IPS-11a (cell line): ENCODE data around the gene KRT7.

ENCODE experiments used
- H3K4me3 ChIP-seq: one replicate; pipeline ENCODE4 v1.5.1; 2013; ENCODE audit warnings: low read depth, low read length, control low read depth

The KRT7 gene

DNA sequence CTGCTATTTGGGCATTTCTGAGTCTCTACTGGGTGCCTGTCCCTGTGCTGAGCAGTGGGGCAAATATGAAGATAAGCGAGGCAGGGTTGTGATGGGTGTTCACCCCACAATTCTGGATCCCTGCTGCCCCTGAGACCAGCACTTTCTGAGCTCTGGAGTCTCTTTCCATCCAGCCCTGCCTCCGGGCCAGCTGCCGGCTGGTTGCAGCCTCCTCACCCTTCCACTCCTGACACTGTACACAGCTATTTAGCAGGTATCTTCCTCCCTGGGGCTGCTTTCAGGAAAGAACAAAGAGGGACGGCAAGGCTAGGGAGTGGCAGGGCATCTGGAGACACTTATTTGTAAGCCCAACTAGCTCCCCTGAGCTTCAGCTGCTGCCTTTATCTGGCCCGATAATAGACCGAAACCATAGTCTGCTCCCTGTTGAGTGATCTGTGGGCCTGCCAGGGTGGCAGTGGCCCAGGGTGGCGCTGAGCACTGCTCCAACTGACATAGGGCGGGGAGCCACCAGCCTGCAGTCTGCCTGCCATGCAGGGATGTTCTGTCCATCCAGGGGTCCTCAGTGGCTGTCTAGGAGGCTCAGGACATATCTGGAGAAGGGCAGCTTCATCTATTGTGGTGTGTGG, 33.6 kb upstream of the KRT7 start:
- H3K4me3 ChIP-seq: no peak overlapping the region

DNA sequence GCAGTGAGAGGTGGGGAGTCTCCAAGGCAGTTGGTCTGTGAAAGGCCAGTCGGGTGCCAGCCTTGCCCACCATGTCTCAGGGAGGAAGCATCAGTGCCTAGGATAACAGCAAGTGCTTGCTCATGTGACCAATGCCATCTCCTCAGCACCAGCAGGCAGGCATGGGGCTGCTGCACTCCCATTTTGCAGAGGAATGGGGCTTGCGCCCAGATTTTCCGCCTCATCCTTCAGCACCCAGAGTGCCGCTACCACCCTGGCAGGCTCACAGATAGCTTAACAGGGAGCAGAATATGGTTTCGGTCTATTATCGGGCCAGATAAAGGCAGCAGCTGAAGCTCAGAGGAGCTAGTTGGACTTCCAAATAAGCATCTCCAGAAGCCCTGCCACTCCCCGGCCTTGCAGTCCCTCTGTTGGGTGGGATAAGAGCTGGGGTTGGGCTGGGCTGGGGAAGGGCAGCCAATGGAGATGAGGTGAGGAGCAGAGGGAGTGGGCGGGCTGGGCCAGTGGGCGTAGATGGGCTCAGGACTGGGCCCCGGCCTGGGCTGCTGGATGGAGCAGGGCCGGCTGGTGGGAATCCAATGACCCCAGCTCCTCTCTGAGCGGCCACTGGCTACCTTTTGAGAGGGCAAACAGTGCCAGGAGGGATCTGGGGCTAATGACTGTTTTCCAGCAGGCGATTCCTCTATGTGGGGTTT, 32.8 kb upstream of the KRT7 start:
- no peak overlapping the region for H3K4me3 ChIP-seq

DNA sequence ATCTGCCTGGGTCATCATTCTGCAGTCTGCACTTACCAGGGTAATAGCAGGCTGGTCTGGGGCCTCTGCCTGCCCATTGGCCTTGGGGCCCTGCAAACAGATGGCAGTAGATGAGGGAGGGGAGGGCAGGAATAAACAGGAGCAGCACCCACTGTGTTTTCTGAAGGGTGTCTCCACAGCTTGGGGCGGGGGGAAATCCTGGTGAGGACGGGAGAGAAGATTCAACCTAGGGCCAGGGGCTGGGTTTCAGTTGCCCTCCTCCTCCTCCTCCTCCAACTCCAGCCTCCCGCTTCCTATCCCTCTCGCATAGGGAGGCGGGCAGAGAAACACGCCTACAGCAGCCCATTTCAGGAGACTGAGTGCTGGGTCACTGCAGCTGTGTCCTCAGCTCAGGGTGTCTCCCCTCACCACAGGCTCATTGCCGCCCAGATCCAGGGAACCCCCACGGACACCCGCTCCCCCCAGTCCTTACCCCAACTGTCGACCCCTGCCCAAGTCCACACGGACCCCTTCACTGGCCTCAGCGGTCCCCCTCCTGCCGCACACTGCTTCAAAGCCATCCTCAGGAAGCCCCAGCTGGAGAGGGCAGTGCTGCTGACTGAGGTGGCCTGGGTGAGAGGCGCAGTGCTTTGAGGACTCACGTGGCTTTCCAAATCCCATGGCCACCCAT, 32.1 kb upstream of the KRT7 start:
- H3K4me3 ChIP-seq: no peak overlapping the region

DNA sequence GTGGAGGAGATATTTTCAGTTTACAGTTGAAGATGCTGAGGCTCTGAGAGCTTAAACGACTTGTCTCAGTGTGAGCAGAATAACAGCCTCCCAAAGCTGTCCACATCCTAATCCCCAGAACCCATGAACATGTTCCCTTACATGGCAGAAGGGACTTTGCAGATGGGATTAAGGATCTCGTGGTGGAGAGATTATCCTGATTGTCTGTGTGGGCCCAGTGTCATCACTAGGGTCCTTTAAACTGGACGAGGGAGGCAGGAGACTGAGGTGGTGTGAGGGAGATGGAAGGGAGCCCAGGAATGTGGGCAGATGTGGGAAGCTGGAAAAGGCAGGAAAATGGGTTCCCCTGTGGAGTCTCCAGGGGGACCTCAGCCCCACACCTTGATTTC, 31.6 kb upstream of the KRT7 start:
- no peak overlapping the region for H3K4me3 ChIP-seq

DNA sequence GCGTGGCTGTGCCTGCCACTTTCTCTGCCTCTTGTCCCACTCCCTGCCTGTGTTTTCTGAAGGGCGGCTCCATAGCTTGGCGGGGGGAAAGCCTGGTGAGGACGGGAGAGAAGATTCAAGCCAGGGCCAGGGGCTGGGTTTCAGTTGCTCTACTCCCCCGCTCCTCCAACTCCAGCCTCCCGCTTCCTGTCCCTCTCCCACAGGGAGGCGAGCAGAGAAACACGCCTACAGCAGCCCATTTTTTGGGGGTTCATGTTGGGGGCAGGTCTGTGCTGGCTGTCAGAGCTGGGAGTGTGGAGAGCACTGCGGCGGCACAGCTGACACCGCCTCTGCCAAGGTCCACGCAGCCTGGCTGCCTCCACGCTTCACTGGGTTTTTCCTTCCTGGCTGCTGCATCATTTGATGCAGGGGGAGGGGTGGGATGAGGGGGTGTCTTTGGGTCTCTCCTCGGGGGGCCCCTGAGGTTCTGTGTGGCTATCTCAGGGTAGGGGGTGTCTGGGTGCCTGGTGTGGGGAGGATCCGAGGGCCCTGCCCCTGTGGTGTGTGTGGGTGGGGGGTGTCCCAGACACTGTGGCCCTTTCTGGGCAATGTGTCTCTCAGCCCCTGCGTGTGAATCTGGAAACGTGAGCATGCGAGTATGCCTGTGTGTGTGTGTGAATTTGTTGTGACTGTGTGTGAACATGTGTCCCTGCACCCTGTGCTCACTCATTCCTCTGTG, 30.5 kb upstream of the KRT7 start:
- no peak overlapping the region for H3K4me3 ChIP-seq

DNA sequence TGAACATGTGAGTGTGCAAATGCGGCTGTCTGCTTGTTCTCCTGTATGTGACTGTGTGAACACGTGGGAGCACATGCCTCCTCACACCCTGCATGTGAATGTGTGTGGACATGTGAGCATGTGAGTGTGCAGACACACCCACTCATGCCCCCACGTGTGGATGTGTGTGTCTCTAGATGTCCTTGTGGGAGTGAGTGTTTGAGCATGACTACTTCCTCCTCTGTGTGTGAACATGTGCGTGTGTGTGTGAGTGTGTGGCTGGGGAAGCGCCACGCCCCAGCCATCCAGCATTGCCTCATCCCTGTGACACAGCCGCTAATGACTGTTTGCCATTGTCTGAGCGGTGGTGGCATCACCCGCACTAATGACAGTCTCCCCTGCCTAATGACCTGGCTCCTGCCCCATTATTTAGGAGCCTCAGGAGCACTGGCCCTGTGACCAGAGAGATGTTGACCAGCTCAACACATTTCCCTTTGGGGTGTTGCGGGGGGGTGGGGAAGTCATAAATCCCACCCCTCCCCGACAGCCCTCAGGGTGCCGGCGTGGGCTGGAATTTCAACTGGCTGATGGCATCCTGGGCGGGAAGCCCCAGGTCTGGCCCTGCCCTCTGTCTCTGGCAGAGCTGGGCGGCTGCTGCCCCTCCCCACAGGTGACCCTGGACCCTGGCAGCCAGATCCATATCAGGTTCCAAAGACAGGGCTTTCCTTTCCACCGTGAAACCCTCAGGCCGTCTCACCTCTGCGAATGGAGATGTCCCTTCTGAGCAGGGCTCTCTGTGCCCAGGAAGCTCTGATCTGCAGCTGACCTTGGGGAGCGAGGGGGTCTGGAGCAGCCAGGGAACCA, 29.7 kb upstream of the KRT7 start:
- H3K4me3 ChIP-seq: no peak overlapping the region

DNA sequence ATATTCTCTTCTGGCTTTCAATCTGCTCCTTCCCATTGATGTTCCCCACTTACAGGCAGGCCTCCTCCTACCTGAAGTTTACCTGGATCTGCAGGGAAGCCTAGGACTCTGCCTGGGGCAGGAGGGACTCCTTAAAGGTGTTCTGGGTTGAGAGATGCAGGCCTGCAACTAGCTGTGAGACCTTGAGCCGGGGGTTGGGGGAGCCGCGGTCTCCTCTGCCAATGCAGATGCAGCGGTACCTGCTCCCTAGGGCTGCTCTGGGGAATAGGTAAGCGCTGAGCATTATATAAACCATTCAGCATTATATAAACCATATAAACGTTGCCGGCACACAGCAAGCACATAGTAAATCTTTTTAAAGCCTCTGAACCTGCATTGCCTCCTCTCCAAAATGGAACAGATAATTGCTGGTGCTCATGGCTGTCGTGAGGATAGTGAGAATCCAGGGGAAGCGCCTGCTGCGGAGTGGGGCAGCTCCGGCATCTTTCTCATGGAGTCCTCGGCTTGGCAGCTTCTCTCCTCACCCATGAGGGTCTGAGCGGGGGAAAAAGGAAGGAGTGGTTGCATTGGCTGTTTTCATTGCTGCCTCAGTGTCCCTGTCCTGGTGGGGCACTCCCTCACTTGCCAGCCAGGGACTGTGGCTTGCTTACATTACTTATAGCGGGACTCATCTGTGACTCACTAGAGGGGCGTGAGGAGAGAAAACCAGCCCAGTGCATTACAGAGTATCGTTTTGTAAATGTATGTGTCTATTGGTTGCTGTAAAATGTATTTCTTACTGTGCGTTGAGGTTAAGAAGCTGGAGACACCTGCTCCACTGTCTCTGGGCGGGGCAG, 28.7 kb upstream of the KRT7 start:
- H3K4me3 ChIP-seq: no peak overlapping the region

DNA sequence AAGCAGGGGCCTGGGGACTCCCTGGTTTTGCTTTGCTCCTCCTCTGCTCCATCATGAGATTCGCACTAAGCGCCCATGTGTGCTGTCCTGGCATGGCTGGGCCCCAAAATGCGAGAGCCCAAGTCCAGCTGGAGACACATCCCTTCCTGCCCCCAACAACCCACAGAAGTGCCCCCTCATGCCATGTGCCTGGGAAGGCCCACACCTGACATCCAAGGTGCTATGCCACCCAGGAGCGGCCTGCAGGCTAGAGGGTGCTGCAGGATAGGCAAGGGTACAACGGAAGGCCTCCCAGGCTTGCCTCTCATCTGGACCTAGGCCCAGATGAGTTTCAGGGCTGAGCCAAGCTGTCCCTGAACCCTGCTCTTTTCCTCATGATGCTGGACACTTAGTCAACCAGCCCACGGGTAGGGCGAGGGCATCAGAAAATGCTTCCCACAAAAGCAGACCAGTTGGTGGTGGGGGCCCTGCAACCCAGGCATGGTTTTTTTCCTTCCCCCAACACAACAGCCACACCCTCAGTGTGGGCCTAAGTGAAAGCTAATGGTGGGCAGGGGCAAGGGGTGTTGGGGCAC, 28.0 kb upstream of the KRT7 start:
- H3K4me3 ChIP-seq: no peak overlapping the region

DNA sequence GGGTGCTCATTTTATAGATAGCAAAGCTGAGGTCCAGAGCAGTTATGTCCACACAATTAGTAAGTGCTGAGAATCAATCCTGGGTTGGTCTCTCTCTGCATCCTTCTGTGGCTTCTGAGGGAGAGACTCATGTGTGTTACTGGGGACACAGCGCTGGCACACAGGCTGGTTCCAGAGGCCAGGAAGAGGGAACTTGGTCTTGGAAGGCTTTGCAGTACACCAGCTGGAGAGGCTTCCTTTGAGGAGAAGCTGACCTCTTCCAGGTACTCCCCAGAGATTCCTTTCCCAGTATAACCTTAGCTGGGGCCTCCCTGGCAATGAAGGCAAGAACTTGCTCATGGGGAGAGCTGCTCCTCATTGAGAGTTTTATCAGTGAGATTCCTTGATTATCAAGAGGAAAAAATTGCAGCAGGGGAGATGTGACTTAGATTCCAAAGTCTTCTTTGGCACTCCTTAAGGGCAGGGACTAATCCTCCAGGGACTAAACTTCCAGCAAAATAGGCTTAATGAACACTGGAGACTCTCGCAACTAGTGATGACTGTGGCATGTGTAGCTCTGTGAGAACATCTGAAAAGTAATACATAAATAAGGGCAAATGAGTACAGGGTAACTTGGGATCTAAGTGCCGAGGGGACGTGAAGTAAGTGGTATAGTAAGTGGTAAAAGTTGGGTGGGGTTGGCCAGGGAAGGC, 27.3 kb upstream of the KRT7 start:
- no peak overlapping the region for H3K4me3 ChIP-seq

DNA sequence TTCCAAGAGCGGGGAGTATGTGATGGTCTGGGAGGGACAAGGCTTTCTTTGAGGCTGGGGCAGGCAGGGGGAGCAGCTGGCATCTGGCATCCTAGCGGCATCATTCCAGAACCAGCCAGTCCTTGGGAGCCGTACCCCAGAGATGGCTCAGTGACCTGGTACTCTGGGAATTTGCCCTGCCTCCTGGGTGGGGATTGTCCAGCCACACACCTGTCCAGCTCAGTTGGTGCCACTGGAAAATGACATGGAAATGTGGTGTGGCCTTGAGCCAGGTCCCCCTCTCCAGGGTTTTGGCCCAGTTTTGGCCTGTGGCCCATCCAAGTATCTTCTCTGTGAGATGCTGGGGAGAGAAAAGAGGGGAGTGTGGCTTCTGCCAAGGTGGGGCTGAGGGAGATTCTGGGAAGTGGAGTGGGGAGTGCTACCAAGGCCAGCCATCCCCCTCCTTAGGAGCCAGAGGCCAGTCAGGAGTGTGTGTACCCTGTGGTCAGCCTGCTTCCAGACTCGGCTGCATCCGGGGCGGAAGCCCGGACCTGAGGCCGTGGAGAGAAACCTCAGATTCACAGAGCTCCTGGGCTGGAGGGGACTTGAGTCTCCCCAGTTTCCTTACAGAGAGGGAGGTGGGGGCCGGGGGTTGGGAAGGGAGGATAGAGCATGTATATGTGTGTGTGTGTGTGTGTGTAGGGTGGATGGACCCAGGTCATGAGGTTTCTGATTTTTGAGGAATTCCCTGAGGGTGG, 26.6 kb upstream of the KRT7 start:
- H3K4me3 ChIP-seq: no peak overlapping the region

DNA sequence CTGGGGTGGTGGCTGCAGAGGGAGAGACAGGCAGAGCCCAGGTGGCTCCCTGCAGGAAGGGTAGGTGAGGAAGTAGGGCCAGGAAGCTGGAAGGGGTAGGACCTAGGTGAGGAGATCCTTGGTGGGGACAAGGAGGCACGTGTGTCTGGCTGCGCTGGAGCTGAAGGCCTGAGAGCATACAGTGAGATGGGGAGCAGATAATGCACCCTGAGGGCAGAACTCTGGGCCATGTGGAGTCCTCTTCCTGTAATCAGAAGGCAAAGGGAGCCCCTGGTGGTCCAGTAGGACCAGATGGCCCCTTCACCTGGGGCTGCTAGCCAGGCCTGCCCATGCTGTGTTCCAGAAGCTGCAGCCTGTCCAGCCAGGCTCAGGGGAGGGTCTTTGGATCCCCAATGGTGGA, 25.9 kb upstream of the KRT7 start:
- no peak overlapping the region for H3K4me3 ChIP-seq

DNA sequence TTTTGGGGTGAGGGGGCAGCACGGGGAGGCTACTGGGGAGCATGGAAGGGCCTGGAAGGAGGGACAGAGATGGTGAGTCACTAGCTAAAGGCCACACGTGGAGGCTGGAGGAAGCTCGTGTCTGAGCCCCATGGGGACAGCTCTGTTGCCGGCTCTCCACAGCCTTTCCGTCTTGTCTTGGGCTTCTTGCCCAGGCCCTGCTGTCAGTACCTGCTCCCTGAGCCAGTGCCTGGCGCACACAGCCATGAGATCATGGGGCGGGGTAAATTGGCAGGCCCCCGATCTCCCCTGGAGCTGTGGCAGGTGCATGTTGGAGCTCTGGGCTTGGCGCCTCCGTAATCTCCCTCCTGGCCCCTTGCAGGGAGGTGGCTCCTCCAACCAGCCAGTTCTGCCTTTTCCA, 25.1 kb upstream of the KRT7 start:
- no peak overlapping the region for H3K4me3 ChIP-seq

DNA sequence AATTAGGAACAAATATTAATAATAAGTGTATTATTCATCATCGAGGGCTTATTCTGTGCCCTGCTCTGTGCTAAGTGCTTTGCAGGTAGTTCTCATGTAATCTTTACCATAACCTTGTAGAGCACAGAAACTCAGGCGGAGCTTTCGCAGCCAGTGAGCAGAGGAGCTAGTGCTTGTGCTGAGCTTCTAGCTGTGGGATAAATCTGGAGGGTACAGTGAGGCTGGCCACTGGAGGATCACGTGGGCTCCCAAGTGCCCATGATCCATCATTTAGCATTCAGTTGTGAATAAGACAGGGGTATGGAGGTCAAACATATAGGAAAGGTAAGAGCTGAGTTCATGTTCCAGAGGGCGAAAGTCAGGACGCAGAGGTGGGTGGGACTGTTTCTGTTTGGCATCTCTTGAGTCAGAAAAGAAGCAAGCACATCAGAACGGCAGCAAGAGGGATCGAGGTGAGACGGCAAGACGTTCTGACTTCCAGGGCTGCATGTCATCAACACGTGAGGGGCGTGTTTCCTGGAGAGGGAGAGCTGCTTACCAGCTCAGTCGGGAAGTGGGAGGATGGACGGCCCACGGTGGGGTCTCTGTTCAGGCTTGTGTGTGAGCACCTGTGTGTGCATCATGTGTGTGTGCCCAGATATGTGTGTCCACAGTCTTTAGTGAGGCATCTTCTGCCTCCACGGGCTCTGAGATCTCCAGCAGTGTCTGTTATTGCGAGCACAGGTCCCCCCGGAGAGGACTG, 24.4 kb upstream of the KRT7 start:
- no peak overlapping the region for H3K4me3 ChIP-seq

DNA sequence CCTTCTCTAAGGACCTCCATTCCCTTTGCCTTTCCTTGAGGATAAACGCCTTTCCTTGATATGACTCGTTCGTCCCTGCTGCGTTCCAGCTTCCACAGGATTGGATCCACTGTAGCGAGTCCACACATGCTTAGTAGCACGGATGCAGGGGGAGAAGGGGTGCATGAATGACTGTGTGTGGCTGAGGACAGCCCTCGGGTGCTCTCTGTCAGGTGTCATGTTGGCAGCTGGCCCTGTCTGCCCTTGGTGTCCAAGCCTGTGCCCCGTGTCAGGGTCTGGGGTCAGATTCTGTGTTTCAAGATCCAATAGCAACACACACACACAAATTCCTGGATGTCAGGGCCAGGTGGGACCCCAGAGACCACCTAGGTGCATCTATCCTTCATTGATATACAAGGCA, 23.7 kb upstream of the KRT7 start:
- H3K4me3 ChIP-seq: no peak overlapping the region

DNA sequence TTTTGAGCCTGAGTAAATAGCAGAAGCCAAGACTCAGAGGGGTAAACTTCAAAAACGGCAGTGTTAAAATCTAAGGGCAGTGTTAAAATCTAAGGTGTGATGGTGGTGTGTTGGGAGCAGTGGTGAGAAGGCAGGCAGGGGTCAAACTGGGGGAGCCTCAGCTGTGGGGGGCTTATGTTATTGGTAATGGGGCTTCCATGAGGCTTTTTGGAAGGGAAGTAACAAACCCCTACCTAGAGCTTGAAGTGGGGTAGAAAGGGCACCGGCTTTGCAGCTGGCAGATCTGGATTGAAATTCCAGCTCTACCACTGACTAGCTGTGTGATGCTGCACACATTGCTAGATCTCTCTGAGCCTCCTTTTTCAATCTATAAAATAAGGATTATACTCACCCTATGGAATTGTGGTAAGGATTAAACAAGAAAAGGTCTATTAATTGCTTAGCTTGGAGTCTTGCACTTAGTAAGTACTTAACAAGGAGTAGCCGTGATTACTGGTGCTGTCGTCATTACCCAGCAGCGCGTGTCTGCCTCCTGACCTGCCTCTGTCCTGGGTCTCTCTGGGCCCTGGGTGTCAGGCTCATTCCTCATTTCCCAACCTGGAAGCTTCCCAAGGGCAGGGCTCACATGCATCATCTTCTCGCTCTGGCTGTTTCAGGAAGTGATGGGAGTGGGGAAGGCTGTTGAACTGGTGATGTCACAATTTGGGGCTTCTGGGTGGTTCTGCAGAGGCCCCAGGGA, 22.7 kb upstream of the KRT7 start:
- no peak overlapping the region for H3K4me3 ChIP-seq

DNA sequence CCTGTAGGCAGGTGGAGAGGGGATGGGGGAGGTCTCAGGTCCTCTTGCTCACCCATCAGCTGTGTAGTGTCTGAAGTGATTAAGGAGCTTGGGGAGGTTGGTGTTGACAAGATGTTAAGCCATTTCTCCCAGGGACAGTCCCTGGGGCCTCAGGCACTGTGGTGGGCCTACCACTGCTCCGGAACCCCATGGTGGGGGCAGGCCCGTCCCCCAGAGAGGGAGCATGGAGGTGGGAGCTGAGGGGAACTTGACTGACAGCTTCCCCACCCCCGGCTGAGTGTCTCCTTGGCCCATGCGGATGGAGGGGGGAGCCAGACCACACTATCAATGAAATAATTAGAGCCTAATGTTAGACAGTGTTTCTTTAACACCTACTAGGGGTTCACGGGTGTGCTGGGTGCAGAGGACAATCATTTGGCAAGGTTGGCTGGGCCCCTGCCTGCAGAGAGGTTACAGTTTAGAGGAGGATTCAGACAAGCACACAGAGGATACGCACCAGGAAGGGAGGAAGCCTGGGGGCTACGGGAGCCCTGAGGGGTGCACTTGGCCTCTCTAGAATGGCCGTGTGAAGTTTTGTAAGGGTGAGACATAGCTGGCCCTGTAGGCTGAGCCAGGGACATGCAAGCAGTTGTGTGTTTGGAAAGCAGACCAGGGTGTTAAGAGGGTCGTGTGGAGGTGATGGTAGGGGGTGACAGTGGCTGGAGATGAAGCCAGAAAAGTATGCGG, 22.0 kb upstream of the KRT7 start:
- no peak overlapping the region for H3K4me3 ChIP-seq
